Fibroblast of skin of back (primary cell): ENCODE results near the gene ADD2.

Experiments used
- DNase-seq: peaks from one replicate; pipeline ENCODE4 v3.0.0-alpha.2; 2013

ADD2 gene

DNA sequence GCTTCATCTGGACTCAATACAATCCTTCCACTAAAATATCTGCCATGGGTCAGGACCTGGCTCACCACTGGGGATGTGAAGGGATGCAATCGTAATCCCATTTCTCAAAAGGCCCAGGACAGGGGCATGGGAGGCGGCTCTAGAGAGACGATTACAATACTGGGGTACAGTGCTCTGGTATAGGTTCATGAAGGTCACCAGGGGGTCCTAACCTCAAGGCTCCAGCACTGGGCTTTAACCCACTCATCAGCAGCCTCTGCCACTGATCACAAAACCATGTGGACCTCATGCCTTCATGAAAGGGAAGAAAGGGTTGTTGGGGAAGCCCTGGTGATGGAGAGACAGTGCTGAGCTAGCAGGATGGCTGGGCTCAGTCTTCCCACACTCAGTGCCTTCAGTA, 48.8 kb downstream of the ADD2 start:
- no peak for DNase-seq

DNA sequence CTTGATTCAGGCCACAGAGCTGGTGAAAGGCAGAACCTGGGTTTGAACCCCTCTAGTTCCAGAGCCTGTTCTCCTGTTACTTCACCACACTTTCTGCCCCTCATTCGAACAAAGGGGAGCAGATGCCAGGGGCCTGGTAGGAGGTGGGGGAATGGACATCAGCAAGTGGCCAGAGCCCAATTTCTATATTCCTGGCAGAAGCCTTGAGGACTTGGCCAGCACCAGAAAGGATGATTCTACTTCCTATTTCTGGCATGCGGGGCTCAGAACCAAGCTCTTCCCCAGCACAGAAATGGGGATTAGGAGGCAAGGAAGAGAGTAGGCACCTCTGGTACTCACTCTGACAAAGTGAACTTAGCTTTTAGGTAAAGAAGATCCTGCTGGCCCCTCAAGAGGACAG, 49.3 kb downstream of the ADD2 start:
- no peak for DNase-seq

GRCh38 chr2:70718241-70718640, 49.8 kb downstream of the ADD2 start:
- no peak for DNase-seq

DNA sequence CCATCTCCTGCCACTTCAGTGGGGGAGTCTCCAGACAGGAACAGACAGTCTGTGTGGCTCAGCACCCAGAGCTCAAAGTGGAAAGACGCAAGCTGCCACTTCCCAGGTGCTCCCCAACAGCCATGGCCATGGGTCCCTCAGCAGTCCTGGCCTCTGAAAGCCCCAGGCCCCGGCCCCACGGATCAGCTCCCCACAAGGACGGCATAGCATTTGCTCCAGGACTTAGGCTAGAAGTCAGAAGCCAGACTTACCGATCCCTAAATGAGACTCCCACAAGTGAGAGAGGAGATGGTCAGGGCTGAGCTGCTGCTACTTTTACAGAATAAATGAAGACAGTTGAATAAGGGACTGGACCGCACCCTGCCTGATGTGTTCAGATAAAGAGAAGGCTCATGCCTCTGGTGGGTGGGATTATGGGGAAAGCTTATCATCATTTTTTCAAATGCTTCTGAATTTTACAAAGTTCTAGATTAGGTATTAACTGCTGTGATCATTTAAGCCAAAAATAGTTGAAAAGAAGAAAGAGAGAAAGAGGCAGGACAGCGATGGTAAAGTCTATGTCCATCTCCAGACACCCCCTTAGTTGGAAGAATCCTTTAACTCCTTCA, 50.5 kb downstream of the ADD2 start:
- DNase-seq: no peak

DNA sequence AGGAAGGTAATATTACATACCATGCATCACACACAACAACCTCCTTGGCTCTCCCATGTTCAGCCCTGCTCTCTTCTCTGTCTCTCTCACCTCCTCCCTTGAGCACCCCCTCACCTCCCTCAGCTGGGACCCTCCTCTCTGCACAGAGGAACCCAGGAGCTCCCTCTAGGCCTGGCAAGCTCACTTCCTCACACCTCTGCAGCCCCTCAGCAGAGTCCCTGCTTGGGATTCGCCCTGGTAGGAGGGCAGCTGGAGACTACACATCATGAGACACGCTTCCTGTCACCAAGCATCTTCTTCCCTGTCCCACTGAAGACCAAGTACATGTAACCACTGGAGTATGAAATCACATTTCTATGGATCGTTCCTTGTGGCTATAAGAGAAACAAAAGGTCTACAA, 51.0 kb downstream of the ADD2 start:
- no peak for DNase-seq

- no peak for DNase-seq
Observed at GRCh38 chr2:70716131-70716743, 51.8 kb downstream of the ADD2 start.

DNA sequence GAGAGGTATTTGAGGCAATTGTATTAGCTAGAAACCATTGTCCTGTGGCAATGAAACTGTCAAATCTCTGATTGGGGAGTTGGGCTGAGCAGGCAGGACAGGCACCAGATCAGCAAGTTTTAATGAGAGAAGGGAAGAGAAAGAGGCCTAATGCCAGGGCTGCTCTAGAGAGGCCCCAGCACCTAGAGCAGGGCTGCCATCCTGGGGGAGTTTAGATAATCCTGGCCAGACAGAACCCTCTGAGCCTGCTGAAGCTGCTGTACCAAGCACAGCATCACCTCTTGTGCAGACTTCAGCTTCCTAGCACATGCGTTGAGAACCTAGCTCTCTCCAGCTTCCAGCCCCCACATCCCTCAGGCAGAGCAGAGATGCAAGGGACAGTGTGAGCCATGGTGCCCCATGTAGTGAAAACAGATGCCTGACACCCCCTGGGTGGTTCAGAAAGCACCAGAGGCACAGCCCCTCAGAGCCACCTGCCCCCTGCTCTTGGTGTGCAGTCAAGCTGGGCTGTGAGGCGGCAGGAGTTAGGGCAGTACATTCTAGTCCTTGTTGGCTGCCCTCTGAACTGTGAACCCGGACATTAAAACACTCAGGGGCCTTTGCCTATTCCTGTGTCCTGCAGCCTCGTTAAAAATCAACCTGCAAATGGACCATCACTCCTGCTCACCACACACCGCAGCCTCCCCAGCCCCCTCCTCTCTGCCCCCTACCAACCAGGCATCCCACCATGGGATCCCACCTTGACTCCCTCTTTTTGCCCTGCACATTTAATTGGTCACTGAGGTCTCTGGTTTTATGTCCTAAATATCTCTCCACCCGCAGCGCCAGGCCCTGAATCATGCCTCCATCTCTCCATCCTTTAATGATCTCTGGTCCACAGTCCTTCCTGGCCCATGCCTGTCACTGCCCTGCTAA, 52.7 kb downstream of the ADD2 start:
- no peak for DNase-seq

DNA sequence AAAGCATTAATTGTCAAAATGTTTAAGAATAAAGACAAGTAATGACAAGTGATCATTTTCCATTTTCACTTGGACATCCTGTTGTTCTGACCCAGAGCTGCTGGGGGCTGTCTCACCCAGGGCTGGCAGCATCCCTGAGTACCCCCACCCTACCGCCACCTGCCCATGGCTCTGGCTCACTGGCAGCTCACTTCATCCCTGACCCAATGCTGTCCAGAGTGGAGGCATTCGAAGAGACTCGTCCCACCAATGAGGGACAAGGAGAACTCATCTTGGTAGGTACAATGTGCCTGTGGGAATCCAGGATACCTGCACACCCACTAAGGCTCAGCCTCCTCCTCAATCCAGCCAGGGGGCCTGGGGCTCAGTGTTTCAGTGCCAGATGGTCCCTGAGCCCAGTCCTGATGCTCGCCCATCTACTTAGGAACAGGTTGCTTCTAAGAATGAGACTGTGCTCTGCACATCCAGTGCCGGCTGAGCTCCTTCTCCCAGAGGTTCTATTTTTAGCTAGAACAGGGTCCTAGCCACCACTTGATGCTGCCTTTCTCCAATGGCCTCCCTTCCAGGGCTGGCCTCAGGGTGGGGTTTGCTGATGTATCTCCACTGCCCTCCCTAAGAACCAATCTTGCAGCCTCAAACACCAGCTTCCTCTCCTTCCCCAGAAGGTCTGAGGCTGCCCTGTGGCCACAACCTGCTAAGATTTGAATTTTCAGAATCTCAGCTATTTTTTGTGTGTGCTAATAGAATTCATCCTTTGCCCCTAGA, 53.7 kb downstream of the ADD2 start:
- DNase-seq: no peak

- no peak for DNase-seq
Observed at GRCh38 chr2:70712916-70713315, 55.1 kb downstream of the ADD2 start.

- DNase-seq: no peak
Observed at GRCh38 chr2:70711191-70711590, 56.8 kb downstream of the ADD2 start.

GRCh38 chr2:70710038-70710690, 57.8 kb downstream of the ADD2 start:
- no peak for DNase-seq

GRCh38 chr2:70709275-70710037, 58.5 kb downstream of the ADD2 start:
- no peak for DNase-seq

GRCh38 chr2:70708376-70709199, 59.4 kb downstream of the ADD2 start:
- DNase-seq: no peak

GRCh38 chr2:70707706-70708105, 60.3 kb downstream of the ADD2 start:
- no peak for DNase-seq

DNA sequence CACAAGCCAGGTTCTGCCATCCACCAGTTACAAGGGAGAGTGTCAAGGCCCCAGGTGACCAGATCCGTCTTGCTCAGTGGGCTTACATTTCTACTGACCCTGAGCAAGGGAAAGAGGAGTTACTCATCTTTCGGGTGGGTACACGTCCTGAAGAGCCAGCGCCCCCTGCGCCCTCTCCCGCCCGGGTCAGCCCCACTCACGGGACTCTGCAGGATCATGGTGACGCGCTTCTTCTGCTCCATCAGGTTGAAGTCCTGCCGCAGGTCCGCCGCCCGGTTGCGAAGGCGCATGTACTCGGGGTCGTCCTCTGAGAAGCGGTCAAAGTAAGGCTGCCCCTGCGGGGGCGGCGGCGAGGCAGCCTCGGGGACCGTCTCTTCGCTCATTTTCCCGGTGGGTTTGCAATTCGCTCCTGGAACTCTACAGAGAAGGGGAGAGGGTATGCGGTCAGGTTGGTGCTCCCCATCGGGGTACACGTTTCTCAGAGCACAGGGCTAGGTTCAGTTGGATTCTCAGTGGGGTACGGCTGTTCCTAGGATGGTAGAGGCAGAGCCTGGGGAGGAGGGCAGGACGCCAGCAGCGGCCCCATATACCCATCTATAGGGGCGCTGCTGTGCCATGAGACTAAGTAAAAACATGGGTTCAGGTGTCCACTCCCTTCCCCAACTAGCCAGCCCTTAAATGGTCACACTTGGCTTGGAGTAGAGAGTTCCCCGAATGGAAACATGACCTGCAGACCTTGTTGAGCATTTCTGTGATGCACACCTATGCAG, 61.8 kb downstream of the ADD2 start:
- DNase-seq: no peak

- DNase-seq: no peak
Observed at GRCh38 chr2:70705160-70705850, 62.7 kb downstream of the ADD2 start.

GRCh38 chr2:70703900-70704549, 64.0 kb downstream of the ADD2 start:
- DNase-seq: peak; percentile 6

GRCh38 chr2:70702711-70703395, 65.1 kb downstream of the ADD2 start:
- DNase-seq: no peak
